ENCODE data around the gene TUBA4B.

TUBA4B gene

GRCh38 chr2:219218732-219219701, 34.0 kb upstream of the TUBA4B start, which contains the start of gene ABCB6:
Gene ABCB6, minus strand, starts transcription at chr2:219218958. Its CDS starts 285 bp downstream, at chr2:219218673.
- peak; percentile 94 for DNase-seq

- DNase-seq: no peak
Observed at GRCh38 chr2:219219784-219220532, 33.1 kb upstream of the TUBA4B start.

GRCh38 chr2:219220652-219221402, 32.2 kb upstream of the TUBA4B start:
- no peak for DNase-seq

- DNase-seq: no peak
Observed at GRCh38 chr2:219221957-219222518, 31.0 kb upstream of the TUBA4B start.

GRCh38 chr2:219223831-219224610, 29.0 kb upstream of the TUBA4B start:
- no peak for DNase-seq

- DNase-seq: no peak
Observed at GRCh38 chr2:219225350-219225749, 27.7 kb upstream of the TUBA4B start.

GRCh38 chr2:219228041-219228910, 24.8 kb upstream of the TUBA4B start:
- DNase-seq: peak; percentile 18

GRCh38 chr2:219228911-219229304, 24.1 kb upstream of the TUBA4B start:
- peak; percentile 25 for DNase-seq

- peak; percentile 97 for DNase-seq
Observed at GRCh38 chr2:219229305-219230058, 23.6 kb upstream of the TUBA4B start, which contains the start of the genes ANKZF1 and ATG9A. Gene ANKZF1, plus strand, starts transcription at chr2:219229806. Its CDS starts 452 bp downstream, at chr2:219230258. Gene ATG9A, minus strand, starts transcription at chr2:219229636. Its CDS starts 1,612 bp downstream, at chr2:219228024.

GRCh38 chr2:219230059-219230540, 22.9 kb upstream of the TUBA4B start:
- DNase-seq: peak; percentile 53

GRCh38 chr2:219234331-219234730, 18.7 kb upstream of the TUBA4B start:
- no peak for DNase-seq

GRCh38 chr2:219243291-219243761, 9.7 kb upstream of the TUBA4B start:
- no peak for DNase-seq

- no peak for DNase-seq
Observed at GRCh38 chr2:219244789-219245147, 8.3 kb upstream of the TUBA4B start.

GRCh38 chr2:219245148-219245898, 7.7 kb upstream of the TUBA4B start, which contains the start of the genes GLB1L and STK16:
Gene GLB1L, minus strand, starts transcription at chr2:219245444. Its CDS starts 1,871 bp downstream, at chr2:219243573.
Gene STK16, plus strand, starts transcription at chr2:219245479. Its CDS starts 521 bp downstream, at chr2:219246000.
- DNase-seq: peak; percentile 89

- no peak for DNase-seq
Observed at GRCh38 chr2:219245899-219246230, 7.2 kb upstream of the TUBA4B start.

- DNase-seq: no peak
Observed at GRCh38 chr2:219246559-219246958, 6.5 kb upstream of the TUBA4B start.

GRCh38 chr2:219247678-219248642, 5.1 kb upstream of the TUBA4B start:
- DNase-seq: no peak
